Liver (tissue), 3 donors: Measurements from ENCODE around the gene MRPS35.

Experiments used
- CTCF ChIP-seq: fragments of 150-350 bp; IDR thresholded peaks from 2 replicates; pipeline ENCODE4 v1.5.1; 2017; ENCODE audit warnings: improper control_type of control experiment, low read depth, low read length; ENCODE audit not compliant: missing input control
- JUND ChIP-seq, 2 donors: IDR thresholded peaks; 2 replicates each; pipeline ENCODE4 v1.6.1; 2016; ENCODE audit warnings: antibody characterized with exemption in 2 of 2
- TAF1 ChIP-seq: conservative IDR thresholded peaks from 2 replicates; pipeline ENCODE4 v1.6.1; 2016; ENCODE audit warnings: antibody characterized with exemption, mild to moderate bottlenecking
- YY1 ChIP-seq: IDR thresholded peaks from 2 replicates; pipeline ENCODE4 v1.6.1; 2016; ENCODE audit warnings: antibody characterized with exemption, mild to moderate bottlenecking
- donor health status: healthy.
- donor health status: healthy.

GRCh38 chr12:27754795-27755194 lies 44.2 kb downstream of the MRPS35 start:
- no peak for TF ChIP-seq CTCF
- no peak for TF ChIP-seq TAF1
- TF ChIP-seq JUND (IDR thresholded peaks at IDR 0.05): peak; percentile 34 to 52
- TF ChIP-seq YY1: no peak
